GM12865 (cell line): ENCODE data around the gene ITGA7.

Experiments used
- DNase-seq: peaks from one replicate; pipeline ENCODE4 v3.0.0; 2010; ENCODE audit warnings: low read depth
- H3K4me3 ChIP-seq: 2 replicates; pipeline ENCODE4 v1.5.1; 2011; ENCODE audit warnings: mild to moderate bottlenecking, low read depth, low read length, control low read depth
- CTCF ChIP-seq: IDR thresholded peaks from 2 replicates; pipeline ENCODE4 v1.5.1; 2011; ENCODE audit warnings: low read length, control low read depth, low read depth, inconsistent platforms; ENCODE audit not compliant: insufficient read depth; ENCODE audit errors: missing control alignments

The ITGA7 gene

GRCh38 chr12:55664826-55665225 lies 42.9 kb downstream of the ITGA7 start:
- TF ChIP-seq CTCF = no peak
- DNase-seq = no peak
- H3K4me3 ChIP-seq = no peak overlapping the region

- no peak overlapping the region for H3K4me3 ChIP-seq
- DNase-seq = no peak
- no peak for TF ChIP-seq CTCF
Observed at GRCh38 chr12:55663391-55663790, 44.3 kb downstream of the ITGA7 start.

- TF ChIP-seq CTCF = peak; percentile 53
- H3K4me3 ChIP-seq = no peak overlapping the region
- peak; percentile 37 for DNase-seq
Observed at GRCh38 chr12:55659486-55660385, 48.0 kb downstream of the ITGA7 start.

- no peak overlapping the region for H3K4me3 ChIP-seq
- no peak for DNase-seq
- TF ChIP-seq CTCF = no peak
Observed at GRCh38 chr12:55658635-55659391, 48.9 kb downstream of the ITGA7 start.

GRCh38 chr12:55658212-55658611 lies 49.5 kb downstream of the ITGA7 start:
- H3K4me3 ChIP-seq = no peak overlapping the region
- no peak for TF ChIP-seq CTCF
- no peak for DNase-seq

GRCh38 chr12:55657212-55657611 lies 50.5 kb downstream of the ITGA7 start:
- no peak for TF ChIP-seq CTCF
- no peak for DNase-seq
- no peak overlapping the region for H3K4me3 ChIP-seq
